ENCODE results near the gene CDIP1. TPM values are rescaled to one million over a fixed set of nuclear protein-coding genes. Genes with fewer than 3 reads are reported as not detected.

Gene CDIP1
- total RNA-seq, 1 experiment from 2014 or later: 49.7 TPM

DNA sequence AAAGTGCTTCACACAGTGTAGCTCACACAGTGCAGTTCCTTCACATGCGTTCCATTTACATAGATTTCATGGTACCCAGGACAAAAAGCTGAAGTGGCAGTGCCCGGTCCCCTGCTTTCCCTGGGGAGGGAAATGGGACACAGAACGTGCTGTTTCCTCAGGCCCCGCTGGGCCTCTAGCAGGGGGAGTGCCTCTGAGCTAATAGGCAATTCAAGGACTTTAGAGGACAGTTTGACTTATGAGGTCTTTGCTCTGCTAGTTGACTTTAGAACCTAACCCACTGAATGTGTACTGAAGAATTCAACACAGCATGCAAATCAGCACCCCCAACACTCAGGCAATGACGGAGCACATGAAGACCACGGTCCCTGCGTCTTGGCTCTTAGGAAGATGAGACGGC lies 6.8 kb downstream of the CDIP1 start:
- DNase-seq: no peak
- Histone ChIP-seq H2AFZ (ENCODE audit: low read length) (no peak overlapping the region), H4K91ac (ENCODE audit: insufficient read length, low read depth, low read length) (no peak overlapping the region), H3K4me1 (ENCODE audit: insufficient read depth, low read length) (peaks cover 4% of the 10 kb centered on the region; the same call in 1 of the 2 replicates), H3K27me3 (ENCODE audit: insufficient read depth, low read length) (no peaks in the 10 kb centered on the region), H3K79me2 (ENCODE audit: insufficient read depth, low read length) (peaks cover 2% of the 10 kb centered on the region; the same call in 1 of the 2 replicates), H3K4me2 (ENCODE audit: insufficient read depth, insufficient read length, low read length) (no peak overlapping the region), H3K27ac (ENCODE audit: insufficient read length, low read depth, low read length) (no peak overlapping the region), H3K18ac (ENCODE audit: insufficient read length, low read depth, low read length) (no peak overlapping the region), H3K9ac (ENCODE audit: extremely low read depth, insufficient read length, low read length) (no peak overlapping the region), H3T11ph (ENCODE audit: low read length) (no peak overlapping the region), H3K9me3 (ENCODE audit: control insufficient read depth, low read depth, low read length) (no peaks in the 10 kb centered on the region), H3K23me2 (ENCODE audit: insufficient read length, low read depth, low read length, poor library complexity, severe bottlenecking) (no peaks in the 10 kb centered on the region), H3K4ac (ENCODE audit: low read depth, low read length) (no peak overlapping the region), H3K79me1 (ENCODE audit: insufficient read depth, low read depth, low read length, poor library complexity, severe bottlenecking) (no peaks in the 10 kb centered on the region), H3K14ac (ENCODE audit: insufficient read depth, low read length) (no peak overlapping the region), H2BK15ac (ENCODE audit: low read depth, low read length) (no peak overlapping the region), H4K8ac (replicated peaks; ENCODE audit: insufficient read length, low read depth, low read length) (no peak overlapping the region), H4K20me1 (ENCODE audit: control insufficient read depth, insufficient read depth, insufficient read length) (no peaks in the 10 kb centered on the region), H3K23ac (ENCODE audit: insufficient read length, low read depth, low read length) (no peak overlapping the region), H2BK5ac (ENCODE audit: insufficient read length, low read length) (no peak overlapping the region), H2AK5ac (ENCODE audit: insufficient read length, low read length) (no peak overlapping the region), H2BK20ac (ENCODE audit: low read depth, low read length, poor library complexity, severe bottlenecking) (no peak overlapping the region), H4K5ac (ENCODE audit: insufficient read length, low read depth, low read length) (no peak overlapping the region), H2BK120ac (ENCODE audit: low read depth, low read length, poor library complexity, severe bottlenecking) (no peak overlapping the region), H3K56ac (ENCODE audit: insufficient read length, low read depth, low read length) (no peak overlapping the region), H2BK12ac (ENCODE audit: insufficient read length, low read depth, low read length) (no peak overlapping the region)
- Mint-ChIP-seq H3K9me3 (no peaks in the 10 kb centered on the region), H3K27ac (0 out of 7 replicates have a peak overlapping the region, but pooled peaks of 1 of the 3 experiments have one; percentile 36), H3K27me3 (ENCODE audit: low read depth) (no peaks in the 10 kb centered on the region; the same call in none of the 2 replicates), H3K4me3 (no peak overlapping the region), H3K36me3 (ENCODE audit: insufficient read depth in 1 of 3, low read depth in 3 of 3) (peaks cover 20 to 33% (median 30%) of the 10 kb centered on the region in 3 experiments), H3K4me1 (peaks cover 36 to 37% of the 10 kb centered on the region in 2 experiments)
- WGBS (ENCODE audit: extremely low coverage, insufficient read length, low lambda C conversion rate): no CpG with 5 or more reads among the region's 8 CpGs
- TF ChIP-seq, protein P1, sequence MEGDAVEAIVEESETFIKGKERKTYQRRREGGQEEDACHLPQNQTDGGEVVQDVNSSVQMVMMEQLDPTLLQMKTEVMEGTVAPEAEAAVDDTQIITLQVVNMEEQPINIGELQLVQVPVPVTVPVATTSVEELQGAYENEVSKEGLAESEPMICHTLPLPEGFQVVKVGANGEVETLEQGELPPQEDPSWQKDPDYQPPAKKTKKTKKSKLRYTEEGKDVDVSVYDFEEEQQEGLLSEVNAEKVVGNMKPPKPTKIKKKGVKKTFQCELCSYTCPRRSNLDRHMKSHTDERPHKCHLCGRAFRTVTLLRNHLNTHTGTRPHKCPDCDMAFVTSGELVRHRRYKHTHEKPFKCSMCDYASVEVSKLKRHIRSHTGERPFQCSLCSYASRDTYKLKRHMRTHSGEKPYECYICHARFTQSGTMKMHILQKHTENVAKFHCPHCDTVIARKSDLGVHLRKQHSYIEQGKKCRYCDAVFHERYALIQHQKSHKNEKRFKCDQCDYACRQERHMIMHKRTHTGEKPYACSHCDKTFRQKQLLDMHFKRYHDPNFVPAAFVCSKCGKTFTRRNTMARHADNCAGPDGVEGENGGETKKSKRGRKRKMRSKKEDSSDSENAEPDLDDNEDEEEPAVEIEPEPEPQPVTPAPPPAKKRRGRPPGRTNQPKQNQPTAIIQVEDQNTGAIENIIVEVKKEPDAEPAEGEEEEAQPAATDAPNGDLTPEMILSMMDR (conservative IDR thresholded peaks at IDR 0.05): no peak
